Activated CD8-positive, alpha-beta memory T cell treated with anti-CD3 and anti-CD28 coated beads for 24 hours (primary cell): ENCODE data around the gene BST2.

Source experiments
- DNase-seq: peaks from one replicate; pipeline ENCODE4 v3.0.0-alpha.2; 2020

Gene BST2

GRCh38 chr19:17419154-17419620 lies 13.8 kb upstream of the BST2 start:
- no peak for DNase-seq

GRCh38 chr19:17418710-17419109 lies 13.3 kb upstream of the BST2 start:
- no peak for DNase-seq

GRCh38 chr19:17415121-17415520 lies 9.7 kb upstream of the BST2 start:
- DNase-seq = no peak

GRCh38 chr19:17414097-17414496 lies 8.7 kb upstream of the BST2 start:
- no peak for DNase-seq

- DNase-seq = no peak
Observed at GRCh38 chr19:17411801-17412200, 6.4 kb upstream of the BST2 start.

GRCh38 chr19:17409990-17410389 lies 4.6 kb upstream of the BST2 start:
- DNase-seq = no peak

GRCh38 chr19:17406887-17407196 lies 1.4 kb upstream of the BST2 start:
- DNase-seq = no peak

GRCh38 chr19:17406046-17406886 lies 836 bp upstream of the BST2 start:
- peak; percentile 78 for DNase-seq

GRCh38 chr19:17404621-17405249 lies 695 bp downstream of the BST2 start:
- no peak for DNase-seq

GRCh38 chr19:17404015-17404414 lies 1.4 kb downstream of the BST2 start:
- no peak for DNase-seq

- DNase-seq = peak; percentile 78
Observed at GRCh38 chr19:17402982-17403855, 2.2 kb downstream of the BST2 start.

- no peak for DNase-seq
Observed at GRCh38 chr19:17401628-17402027, 3.8 kb downstream of the BST2 start.

- no peak for DNase-seq
Observed at GRCh38 chr19:17398902-17399527, 6.4 kb downstream of the BST2 start.

GRCh38 chr19:17394891-17395415 lies 10.5 kb downstream of the BST2 start:
- DNase-seq = peak; percentile 83

GRCh38 chr19:17393914-17394313 lies 11.5 kb downstream of the BST2 start, which contains the start of gene CCDC194:
Gene CCDC194, minus strand, starts transcription at chr19:17394196. Its CDS starts 38 bp downstream, at chr19:17394158.
- no peak for DNase-seq

- no peak for DNase-seq
Observed at GRCh38 chr19:17393002-17393401, 12.4 kb downstream of the BST2 start.

- DNase-seq = peak; percentile 66
Observed at GRCh38 chr19:17391371-17392151, 13.9 kb downstream of the BST2 start.

- DNase-seq = peak; percentile 95
Observed at GRCh38 chr19:17390665-17391370, 14.6 kb downstream of the BST2 start.

- DNase-seq = no peak
Observed at GRCh38 chr19:17389957-17390664, 15.3 kb downstream of the BST2 start.

GRCh38 chr19:17389288-17389687 lies 16.1 kb downstream of the BST2 start:
- no peak for DNase-seq
